GM15510 (cell line): ENCODE data around the gene TACC2.

ENCODE experiments used
- POLR2A ChIP-seq: IDR thresholded peaks from 3 replicates; pipeline ENCODE4 v1.6.1; 2011; ENCODE audit warnings: borderline replicate concordance; ENCODE audit not compliant: insufficient read length; ENCODE audit errors: extremely low read depth

TACC2 gene

GRCh38 chr10:122014652-122015248 lies 25.8 kb downstream of the TACC2 start:
- no peak for TF ChIP-seq POLR2A

DNA sequence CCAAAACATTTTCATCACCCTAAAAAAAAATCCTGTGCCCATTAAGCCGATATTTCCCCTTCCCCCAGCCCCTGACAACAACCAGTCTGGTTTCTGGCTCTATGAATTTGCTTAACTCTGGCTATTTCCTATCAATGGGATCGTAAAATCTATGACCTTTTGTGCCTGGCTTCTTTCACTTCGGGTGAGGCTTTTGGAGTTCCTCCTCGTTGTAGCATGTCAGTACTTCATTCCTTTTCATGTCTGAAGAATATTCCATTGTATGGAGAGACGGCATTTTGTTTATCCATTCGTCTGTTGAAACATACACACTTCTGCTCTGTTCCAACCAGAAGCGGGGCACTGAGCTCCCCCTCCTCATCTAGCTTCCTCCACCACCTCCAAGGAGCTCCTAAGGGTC lies 29.5 kb downstream of the TACC2 start:
- TF ChIP-seq POLR2A, result no peak

- TF ChIP-seq POLR2A, result no peak
These were observed 30.0 kb downstream of the TACC2 start for GRCh38 chr10:122018951-122019413.

DNA sequence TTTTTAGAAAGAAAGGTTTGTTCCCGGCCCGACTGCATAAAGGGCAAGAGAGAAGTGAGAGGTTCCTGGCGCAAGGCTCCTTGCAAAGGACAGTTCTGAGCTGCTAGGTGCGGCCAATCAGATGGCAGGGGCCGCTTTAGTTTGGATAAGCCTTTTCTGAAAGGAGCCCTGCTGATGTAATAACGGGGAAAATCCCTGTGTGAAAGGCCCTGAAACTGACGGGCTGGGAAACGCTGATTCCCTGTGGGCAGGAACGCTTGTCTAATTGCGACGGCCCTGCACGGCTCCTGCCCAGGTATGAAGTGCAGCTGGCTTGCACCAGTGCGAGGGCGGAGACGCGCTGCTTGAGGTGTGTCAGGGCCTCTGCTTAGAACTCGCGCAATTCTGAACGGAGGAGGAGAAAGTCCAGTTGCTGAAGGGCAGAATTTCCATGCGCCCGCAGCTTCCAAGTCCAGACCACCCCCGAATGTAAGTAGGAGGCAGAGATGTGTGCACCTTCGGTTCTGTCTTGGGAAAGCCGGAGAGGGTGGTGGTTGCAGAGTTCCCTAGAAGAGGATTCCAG lies 30.5 kb downstream of the TACC2 start:
- TF ChIP-seq POLR2A, result no peak

DNA sequence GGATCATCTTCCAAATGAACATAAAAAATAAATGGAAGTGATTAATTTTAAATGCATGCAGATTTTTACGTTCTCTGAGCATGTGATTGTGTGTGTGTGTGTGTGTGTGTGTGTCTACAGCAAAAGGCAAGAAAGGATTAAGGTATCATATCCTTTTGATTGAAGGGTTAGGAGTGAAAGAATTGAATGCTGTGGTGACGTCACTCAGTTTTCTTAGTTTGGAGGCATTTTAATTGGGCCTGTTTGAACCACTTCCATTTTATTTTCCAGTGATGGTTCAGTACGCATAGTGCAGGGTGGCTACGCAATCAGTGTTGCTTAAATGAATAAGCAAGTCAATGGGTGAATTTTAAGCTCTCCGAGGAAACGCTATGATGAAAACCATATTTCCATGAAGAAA lies 31.3 kb downstream of the TACC2 start:
- no peak for TF ChIP-seq POLR2A

- TF ChIP-seq POLR2A, result no peak
These were observed 32.4 kb downstream of the TACC2 start for GRCh38 chr10:122021379-122021778.

DNA sequence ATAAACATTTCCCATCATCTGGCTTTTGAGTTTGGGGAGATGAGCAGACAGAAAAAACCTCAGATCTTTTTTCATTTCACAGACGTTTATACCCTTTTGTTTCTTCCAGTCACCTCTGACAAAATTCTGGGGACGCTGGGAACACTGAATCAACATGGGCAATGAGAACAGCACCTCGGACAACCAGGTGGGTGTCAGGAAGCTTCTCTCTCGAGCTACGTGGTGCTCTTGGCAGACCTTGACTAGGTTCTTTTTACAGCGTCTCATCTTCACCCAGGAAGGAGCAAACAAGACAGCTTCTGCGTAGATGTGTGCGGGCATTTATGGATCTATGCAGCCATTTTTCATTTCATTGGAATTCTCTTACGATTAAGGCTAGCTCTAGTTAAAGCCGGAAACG lies 32.9 kb downstream of the TACC2 start:
- no peak for TF ChIP-seq POLR2A

DNA sequence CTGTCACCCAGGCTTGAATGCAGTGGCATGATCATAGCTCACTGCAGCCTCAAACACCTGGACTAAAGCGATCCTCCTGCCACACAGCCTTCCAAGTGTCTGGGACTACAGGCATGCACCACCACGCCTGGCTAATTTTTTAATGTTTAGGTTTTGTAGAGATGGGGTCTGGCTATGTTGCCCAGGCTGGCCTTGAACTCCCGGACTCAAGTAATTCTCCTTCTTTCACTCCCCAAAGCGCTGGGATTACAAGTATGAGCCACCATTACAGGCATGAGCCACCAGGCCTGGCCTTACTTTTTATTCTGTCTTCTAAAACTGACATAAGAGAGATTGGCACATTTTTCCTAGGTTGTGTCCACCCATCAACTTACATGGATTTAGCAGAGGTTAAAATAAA lies 33.3 kb downstream of the TACC2 start:
- no peak for TF ChIP-seq POLR2A

DNA sequence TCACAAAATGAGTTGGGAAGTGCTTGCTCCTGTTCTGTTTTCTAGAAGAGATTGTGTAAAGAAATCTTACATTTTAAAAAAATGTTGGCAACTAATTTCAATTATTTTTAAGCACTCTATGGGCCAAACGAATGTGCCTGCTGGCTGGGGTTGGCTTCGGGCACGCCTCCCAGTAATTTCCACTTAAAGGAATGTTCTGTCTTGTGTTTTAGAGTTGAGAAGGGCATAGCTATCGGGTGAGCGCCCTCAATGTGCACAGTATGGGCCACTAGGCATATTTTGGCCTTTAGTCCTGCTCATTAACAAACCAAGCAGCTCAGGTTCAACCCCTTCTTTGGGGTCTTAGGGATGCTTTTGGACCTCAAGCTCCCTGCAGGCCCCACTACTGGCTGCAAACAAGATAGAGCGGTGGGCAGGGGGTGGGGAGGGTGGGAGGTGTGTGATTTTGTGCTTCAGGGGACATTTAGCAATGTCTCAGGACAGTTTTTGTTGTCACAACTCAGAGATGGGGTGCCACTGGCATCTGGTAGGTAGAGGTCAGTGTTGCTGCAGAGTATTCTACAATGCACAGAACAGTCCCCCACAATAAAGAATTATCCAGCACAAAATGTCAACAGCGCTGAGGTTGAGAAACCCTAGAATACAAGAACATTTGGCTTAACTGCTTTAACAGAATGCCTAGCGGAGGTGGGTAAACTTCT lies 40.7 kb downstream of the TACC2 start:
- TF ChIP-seq POLR2A, result no peak

DNA sequence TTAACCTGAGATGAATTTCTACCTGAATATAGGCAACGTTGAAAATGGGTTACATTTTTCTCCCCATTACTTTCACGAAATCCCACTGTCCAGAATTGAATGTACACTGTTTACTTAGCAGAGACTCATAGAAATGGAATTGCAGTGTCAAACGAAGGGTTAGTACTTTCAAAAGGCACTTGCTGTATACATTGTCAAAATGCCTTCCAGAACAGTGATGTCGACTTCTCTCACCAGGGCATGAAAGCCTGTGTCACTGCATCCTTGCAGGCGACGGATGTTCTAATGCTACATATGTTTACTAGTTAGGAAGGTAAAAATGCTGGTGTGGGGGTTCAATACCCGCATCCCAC lies 41.2 kb downstream of the TACC2 start:
- no peak for TF ChIP-seq POLR2A

GRCh38 chr10:122033224-122033926 lies 44.4 kb downstream of the TACC2 start:
- no peak for TF ChIP-seq POLR2A

GRCh38 chr10:122034149-122034756 lies 45.3 kb downstream of the TACC2 start:
- no peak for TF ChIP-seq POLR2A

- TF ChIP-seq POLR2A, result no peak
These were observed 51.8 kb downstream of the TACC2 start for GRCh38 chr10:122040786-122041185.

GRCh38 chr10:122042836-122043235 lies 53.9 kb downstream of the TACC2 start:
- TF ChIP-seq POLR2A, result no peak

DNA sequence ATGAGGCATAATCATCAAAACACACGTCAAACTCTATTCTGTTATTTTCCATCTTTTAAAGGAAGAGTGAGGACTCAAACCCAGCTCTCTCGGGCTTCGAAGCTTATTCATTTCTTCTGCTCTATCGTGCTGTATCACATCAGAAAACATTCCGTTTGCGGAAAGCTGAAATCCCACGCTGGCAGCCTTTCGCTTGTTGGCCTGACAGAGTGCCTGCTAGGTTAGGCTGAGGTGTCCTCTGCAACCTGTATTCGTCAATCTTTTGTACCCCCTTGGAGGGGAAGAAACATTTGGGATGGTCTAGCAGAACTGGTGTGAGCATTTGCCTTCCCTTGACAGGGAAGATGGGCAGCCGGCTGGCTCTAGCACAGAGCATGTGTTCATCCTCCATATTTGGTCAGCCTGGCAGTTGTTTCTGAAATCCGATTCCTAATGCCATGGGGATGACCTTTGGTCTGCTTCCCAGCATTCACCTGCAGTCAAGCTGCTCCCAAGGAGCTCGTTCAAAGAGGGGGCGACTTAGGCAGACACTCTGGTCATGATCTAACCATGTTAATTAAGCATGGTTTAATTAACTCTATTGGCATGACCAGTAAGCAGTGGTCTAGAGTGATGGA lies 55.2 kb downstream of the TACC2 start:
- TF ChIP-seq POLR2A, result no peak
